Measurements from ENCODE around the gene GCSAML.

The GCSAML gene

DNA sequence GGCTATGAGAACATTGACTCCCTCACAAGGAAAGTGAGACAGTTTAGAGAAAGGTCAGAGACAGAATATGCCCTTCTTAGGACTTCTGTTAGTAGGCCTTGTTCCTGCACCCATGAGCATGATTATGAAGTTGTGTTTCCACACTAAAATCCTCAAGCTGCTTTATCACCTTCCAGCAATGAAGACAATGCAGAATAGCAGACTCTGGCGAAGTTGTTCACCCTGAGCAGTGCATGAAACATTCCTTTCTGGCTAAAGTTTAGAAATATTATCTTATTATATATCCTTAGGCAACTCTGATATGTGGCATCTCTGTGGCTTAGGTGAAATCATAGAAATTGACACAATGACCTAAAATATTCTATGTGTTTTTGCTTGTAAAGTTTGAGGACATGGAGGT is 25.3 kb downstream of the GCSAML start:
- no peak for DNase-seq (ENCODE audit: low spot score)

DNA sequence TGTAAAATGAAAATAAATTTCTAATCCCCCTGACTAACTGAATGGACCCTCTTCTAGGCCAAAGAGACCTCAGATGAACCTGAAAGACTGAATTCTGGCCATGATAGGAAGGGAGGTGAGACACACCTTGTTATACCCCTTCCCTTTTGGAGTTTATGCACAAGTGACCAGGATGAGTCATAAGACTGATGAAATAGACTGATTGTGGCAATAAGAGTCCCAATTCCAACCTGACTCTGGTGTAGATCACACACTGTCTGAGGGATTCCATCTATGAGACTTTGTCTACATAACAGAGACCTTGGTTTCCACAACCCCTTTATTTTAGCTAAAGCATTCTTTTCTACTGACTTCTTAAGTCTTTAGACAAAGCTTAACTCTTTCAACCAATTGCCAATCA is 25.7 kb downstream of the GCSAML start:
- DNase-seq (ENCODE audit: low spot score), result no peak

DNA sequence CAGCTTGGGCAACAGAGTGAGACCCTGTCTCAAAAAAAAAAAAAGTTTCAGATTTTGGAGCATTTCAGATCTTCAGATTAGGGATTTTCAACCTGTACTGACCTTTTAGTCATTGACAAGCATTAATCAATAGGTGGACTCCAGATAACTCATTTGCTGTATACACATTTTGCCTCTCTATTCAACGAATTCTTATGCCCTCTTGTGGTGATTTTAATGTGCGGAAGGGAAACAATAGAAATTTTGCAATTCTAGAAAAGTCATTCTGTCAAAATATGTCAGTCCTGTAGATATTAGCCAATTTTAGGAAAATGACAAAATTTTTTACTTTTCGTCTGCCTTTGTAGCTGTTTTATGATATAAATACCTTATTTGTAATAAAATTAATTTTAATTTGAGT is 27.6 kb downstream of the GCSAML start:
- peak; percentile 59 for DNase-seq (ENCODE audit: low spot score)

DNA sequence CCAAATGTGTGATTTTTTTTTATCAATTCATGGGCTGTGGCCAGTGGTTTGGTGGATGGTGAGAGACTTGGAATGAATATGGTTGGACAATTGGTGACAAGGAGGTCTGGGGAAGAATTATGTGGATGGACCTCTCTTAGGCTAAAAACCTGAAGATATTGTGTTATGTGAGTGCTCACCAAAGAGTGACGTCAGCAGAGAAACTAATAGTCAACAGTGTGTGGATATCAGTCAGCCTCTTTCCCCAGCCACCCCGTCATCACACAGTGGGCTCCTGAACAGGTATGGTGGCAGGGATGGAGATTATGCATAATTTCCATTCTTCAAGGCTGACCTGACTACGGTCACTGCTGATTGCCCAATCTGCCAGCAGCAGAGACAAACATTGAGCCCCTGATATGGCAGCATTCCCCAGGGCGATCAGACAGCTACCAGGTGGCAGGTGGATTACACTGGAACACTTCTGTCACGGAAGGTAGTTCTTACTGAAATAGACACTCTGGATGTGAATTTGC is 30.1 kb downstream of the GCSAML start:
- no peak for DNase-seq (ENCODE audit: low spot score)

DNA sequence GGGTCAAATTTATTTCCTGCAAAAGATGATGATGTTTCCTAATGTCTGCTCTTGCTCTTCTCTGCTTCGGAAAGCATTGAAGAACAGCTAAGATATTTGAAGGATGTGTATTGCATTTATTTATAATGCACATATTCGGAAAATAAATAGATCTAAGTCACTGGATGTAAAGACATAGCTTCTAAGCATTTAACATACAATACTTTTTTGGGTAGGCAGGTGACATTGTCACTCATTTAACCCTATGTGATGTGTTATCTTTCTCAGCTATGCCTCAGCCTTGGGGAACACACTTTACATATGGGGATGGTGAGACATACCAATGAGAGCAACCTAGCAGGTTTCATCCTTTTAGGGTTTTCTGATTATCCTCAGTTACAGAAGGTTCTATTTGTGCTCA is 39.1 kb downstream of the GCSAML start, which contains the start of gene OR2G2:
TSS of gene OR2G2 (plus strand) at position 301 of the 400 bp plus-strand sequence. CDS start at position 301, 0 bp downstream.
- DNase-seq (ENCODE audit: low spot score), result no peak

DNA sequence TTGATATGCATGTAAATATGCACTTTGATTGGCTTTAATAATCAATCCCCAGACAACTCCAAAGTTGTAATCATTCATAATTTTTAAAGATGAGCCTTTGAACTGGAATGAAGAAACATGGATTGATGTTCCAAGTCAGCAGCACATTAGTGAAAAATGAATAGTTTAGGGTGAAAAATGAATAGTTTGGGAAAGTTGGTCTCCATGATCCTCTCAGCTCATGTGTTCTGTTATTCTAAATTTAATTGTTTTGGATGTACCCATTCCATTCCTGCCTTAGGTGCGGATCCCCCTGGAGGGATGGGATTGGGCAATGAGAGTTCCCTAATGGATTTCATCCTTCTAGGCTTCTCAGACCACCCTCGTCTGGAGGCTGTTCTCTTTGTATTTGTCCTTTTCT is 56.4 kb downstream of the GCSAML start, which contains the start of gene OR2G3:
TSS of gene OR2G3 (plus strand) at position 301 of the 400 bp plus-strand sequence. CDS start at position 301, 0 bp downstream.
- no peak for DNase-seq (ENCODE audit: low spot score)

DNA sequence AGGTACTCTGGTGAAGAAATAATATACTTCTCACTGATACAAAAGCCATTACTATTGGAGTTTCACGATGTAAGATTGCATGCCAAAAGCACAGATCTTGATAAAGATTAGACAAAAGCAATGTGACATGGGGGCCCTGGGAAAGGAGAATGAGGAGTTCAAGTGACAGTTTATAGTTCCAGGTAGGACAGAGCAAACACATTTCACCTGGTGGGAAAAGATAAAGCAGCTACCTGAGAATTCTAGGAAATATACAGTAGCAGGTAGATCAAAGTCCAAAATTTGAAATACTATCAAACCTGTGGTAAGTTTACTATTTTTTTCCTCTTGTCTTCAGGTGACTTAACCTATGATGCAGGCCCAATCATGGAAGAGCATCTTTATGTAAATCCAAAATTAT is 64.5 kb downstream of the GCSAML start:
- no peak for DNase-seq (ENCODE audit: low spot score)

DNA sequence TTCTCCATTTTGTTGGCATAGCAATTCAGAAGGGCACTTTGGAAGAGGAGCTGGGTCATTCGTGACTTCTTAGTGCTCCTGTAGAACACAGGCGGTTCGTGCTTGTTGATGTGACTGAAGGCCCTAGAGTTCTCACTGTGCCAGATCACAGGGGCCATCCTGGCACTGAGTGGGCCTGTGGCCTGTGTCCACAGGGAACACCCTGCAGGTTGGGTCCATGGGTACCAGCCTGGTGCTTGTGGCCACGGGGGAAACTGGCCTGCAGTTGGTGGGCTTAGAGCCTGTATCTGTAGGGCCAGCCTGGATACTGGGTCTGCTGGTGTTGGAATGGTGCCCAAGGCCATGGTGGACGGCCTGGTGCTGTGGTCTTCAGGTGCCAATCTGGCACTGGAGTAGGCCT is 65.7 kb downstream of the GCSAML start:
- DNase-seq (ENCODE audit: low spot score), result no peak
